ENCODE results near the gene KRT10. TPM values are rescaled to one million over a fixed set of nuclear protein-coding genes. Genes with fewer than 3 reads are reported as not detected.
A peak's percentile ranks its signal among the peaks of the same experiment; 100 is the strongest.

KRT10 gene
- total RNA-seq, 1 experiment from 2014 or later, result 49.4 TPM

- H2AFZ ChIP-seq, result no peak overlapping the region
- no peaks in the 10 kb centered on the region; the same call in 1 of the 2 replicates for H3K9me3 ChIP-seq (ENCODE audit: insufficient read depth, low read depth)
- 0 out of 2 replicates have a peak overlapping the region, but pooled peaks have one; percentile 18 for H3K27ac ChIP-seq
- CTCF ChIA-PET, result interaction anchor here (0.6 to 0.9 kb wide), 2 partner anchors 51 to 53 kb away, joined by 3 read pairs; no protein-coding TSS in a partner anchor
- H3K9me2 ChIP-seq (ENCODE audit: insufficient read depth), result no peaks in the 10 kb centered on the region
- no TSS peak for BruUV-seq (replicated peaks)
- peak; percentile 74 to 82 for DNase-seq
- no peaks in the 10 kb centered on the region for H3K79me2 ChIP-seq (ENCODE audit: low read depth)
- no peak overlapping the region for H3K4me3 ChIP-seq
- POLR2A ChIA-PET (ENCODE audit: unreplicated experiment), result interaction anchor here (0.6 kb wide), 1 partner anchor 745 kb away, joined by 6 read pairs; no protein-coding TSS in a partner anchor
- intact Hi-C loops (cut with micrococcal nuclease; ENCODE audit: unreplicated experiment), result loop anchor here (1.0 to 5.0 kb wide), 7 partner anchors 53 to 859 kb away; no protein-coding TSS in a partner anchor
- H3K27me3 ChIP-seq (ENCODE audit: insufficient read depth, low read depth), result no peaks in the 10 kb centered on the region
- no peak for TF ChIP-seq EZH2 (IDR thresholded peaks at IDR 0.05; ENCODE audit: low read depth)
- TF ChIP-seq CTCF (conservative IDR thresholded peaks at IDR 0.05), result peak; percentile 94
- H3K4me2 ChIP-seq, result peak overlapping the region; percentile 8; the same call in 1 of the 2 replicates
- no peaks in the 10 kb centered on the region for H3K36me3 ChIP-seq (ENCODE audit: low read depth)
- no peaks in the 10 kb centered on the region for H4K20me1 ChIP-seq (ENCODE audit: insufficient read depth)
- H3F3A ChIP-seq (ENCODE audit: insufficient read depth, low read depth), result peaks cover 9% of the 10 kb centered on the region; the same call in 1 of the 2 replicates
- peaks cover 9% of the 10 kb centered on the region for H3K4me1 ChIP-seq (replicated peaks; ENCODE audit: insufficient read depth)
These were observed 18.8 kb downstream of the KRT10 start for GRCh38 chr17:40803617-40804082.

- POLR2A ChIA-PET (ENCODE audit: unreplicated experiment), result no interaction called here
- BruUV-seq (replicated peaks), result no TSS peak
- CTCF ChIA-PET, result no interaction called here
These were observed 21.3 kb downstream of the KRT10 start for GRCh38 chr17:40801157-40801556.

GRCh38 chr17:40800381-40800780, 22.0 kb downstream of the KRT10 start:
- no peak for DNase-seq
- Histone ChIP-seq H3K9me3 (ENCODE audit: insufficient read depth, low read depth) (no peaks in the 10 kb centered on the region; the same call in 1 of the 2 replicates), H3K27ac (no peak overlapping the region), H3K4me3 (no peak overlapping the region), H3K4me1 (replicated peaks; ENCODE audit: insufficient read depth) (peaks cover 9% of the 10 kb centered on the region), H4K20me1 (ENCODE audit: insufficient read depth) (no peaks in the 10 kb centered on the region), H3K9me2 (ENCODE audit: insufficient read depth) (no peaks in the 10 kb centered on the region), H3K27me3 (ENCODE audit: insufficient read depth, low read depth) (no peaks in the 10 kb centered on the region), H3K36me3 (ENCODE audit: low read depth) (no peaks in the 10 kb centered on the region), H3K4me2 (no peak overlapping the region), H3F3A (ENCODE audit: insufficient read depth, low read depth) (peaks cover 9% of the 10 kb centered on the region; the same call in 1 of the 2 replicates), H3K79me2 (ENCODE audit: low read depth) (no peaks in the 10 kb centered on the region), H2AFZ (no peak overlapping the region)
- TF ChIP-seq CTCF (conservative IDR thresholded peaks at IDR 0.05) (no peak), EZH2 (IDR thresholded peaks at IDR 0.05; ENCODE audit: low read depth) (no peak)
- POLR2A ChIA-PET (ENCODE audit: unreplicated experiment), result no interaction called here
- CTCF ChIA-PET, result no interaction called here
- no TSS peak for BruUV-seq (replicated peaks)
- intact Hi-C loops (cut with micrococcal nuclease; ENCODE audit: unreplicated experiment), result loop anchor here (5.0 kb wide), 2 partner anchors 607 to 847 kb away; no protein-coding TSS in a partner anchor

More at GRCh38 chr17:40801157-40801556, 21.3 kb downstream of the KRT10 start:
- H3K4me2 ChIP-seq, result no peak overlapping the region
- peaks cover 9% of the 10 kb centered on the region; the same call in 1 of the 2 replicates for H3F3A ChIP-seq (ENCODE audit: insufficient read depth, low read depth)
- H3K27ac ChIP-seq, result no peak overlapping the region
- H3K36me3 ChIP-seq (ENCODE audit: low read depth), result no peaks in the 10 kb centered on the region
- no peak for DNase-seq
- H3K4me3 ChIP-seq, result no peak overlapping the region
- no peaks in the 10 kb centered on the region for H3K79me2 ChIP-seq (ENCODE audit: low read depth)
- no peaks in the 10 kb centered on the region; the same call in 1 of the 2 replicates for H3K9me3 ChIP-seq (ENCODE audit: insufficient read depth, low read depth)
- no peaks in the 10 kb centered on the region for H3K9me2 ChIP-seq (ENCODE audit: insufficient read depth)
- intact Hi-C loops (cut with micrococcal nuclease; ENCODE audit: unreplicated experiment), result loop anchor here (5.0 kb wide), 2 partner anchors 606 to 846 kb away; no protein-coding TSS in a partner anchor
- no peak overlapping the region for H2AFZ ChIP-seq
- no peaks in the 10 kb centered on the region for H4K20me1 ChIP-seq (ENCODE audit: insufficient read depth)
- TF ChIP-seq EZH2 (IDR thresholded peaks at IDR 0.05; ENCODE audit: low read depth) (no peak), CTCF (conservative IDR thresholded peaks at IDR 0.05) (no peak)
- H3K27me3 ChIP-seq (ENCODE audit: insufficient read depth, low read depth), result no peaks in the 10 kb centered on the region
- peaks cover 9% of the 10 kb centered on the region for H3K4me1 ChIP-seq (replicated peaks; ENCODE audit: insufficient read depth)

Measured in PC-9 (cell line).